Ascending aorta (tissue), 2 donors: ENCODE measurements around the gene ADPRS. TPM values are rescaled to one million over a fixed set of nuclear protein-coding genes. Genes with fewer than 3 reads are reported as not detected.

Experiments used
- DNase-seq, 2 donors: peaks; one replicate each; pipeline ENCODE4 v3.0.0-alpha.2; 2019; ENCODE audit warnings: low spot score in 2 of 2
- H3K27ac ChIP-seq, 2 donors: fragments of 200-600 bp; sonication (generic); one replicate each; pipeline ENCODE4 v1.5.1; 2016 to 2017; ENCODE audit warnings: mild to moderate bottlenecking in 1 of 2
- H3K27me3 ChIP-seq: fragments of 200-600 bp; sonication (generic); one replicate; pipeline ENCODE4 v1.5.1; 2017
- H3K36me3 ChIP-seq, 2 donors: fragments of 200-600 bp; sonication (generic); one replicate each; pipeline ENCODE4 v1.5.1; 2016
- H3K4me1 ChIP-seq, 2 donors: fragments of 200-600 bp; sonication (generic); one replicate each; pipeline ENCODE4 v1.5.1; 2016 to 2017; ENCODE audit warnings: mild to moderate bottlenecking in 1 of 2
- H3K4me3 ChIP-seq, 2 donors: fragments of 200-600 bp; sonication (generic); one replicate each; pipeline ENCODE4 v1.5.1; 2016 to 2017; ENCODE audit warnings: mild to moderate bottlenecking in 1 of 2
- H3K9me3 ChIP-seq, 2 donors: fragments of 200-600 bp; sonication (generic); one replicate each; pipeline ENCODE4 v1.5.1; 2016
- intact Hi-C: fragments of 100-400 bp; cut with DNase I; formaldehyde crosslinking; loops from one replicate; pipeline ENCODE4 v1.15.1; 2023
- total RNA-seq: library from RNA; depleted of rRNA; stranded (reverse); fragments of >200 nt; gene quantifications from one replicate; pipeline ENCODE4 v1.1.0, GENCODE V29; 2016
- TF ChIP-seq, protein P1 (sequence below), 3 experiments: fragments of 200-600 bp in 2 of 3; fragments of 450-650 bp in 1 of 3; sonication (generic) in 2 of 3; IDR thresholded peaks; one replicate each; pipeline ENCODE4 v1.5.1; 2016 to 2019; ENCODE audit warnings: antibody characterized with exemption in 3 of 3, mild to moderate bottlenecking in 1 of 3, moderate library complexity in 1 of 3

Gene ADPRS
- total RNA-seq, 1 donor from 2014 or later = 69.3 TPM

- Histone ChIP-seq H3K4me1 (peaks cover 23 to 55% of the 10 kb centered on the region in 2 donors), H3K27ac (peak overlapping the region; percentile 89 to 95), H3K27me3 (no peaks in the 10 kb centered on the region), H3K36me3 (no peaks in the 10 kb centered on the region), H3K9me3 (no peaks in the 10 kb centered on the region), H3K4me3 (no peak overlapping the region)
- intact Hi-C loops = no loop called here
- no peak for DNase-seq
- TF ChIP-seq, protein P1, sequence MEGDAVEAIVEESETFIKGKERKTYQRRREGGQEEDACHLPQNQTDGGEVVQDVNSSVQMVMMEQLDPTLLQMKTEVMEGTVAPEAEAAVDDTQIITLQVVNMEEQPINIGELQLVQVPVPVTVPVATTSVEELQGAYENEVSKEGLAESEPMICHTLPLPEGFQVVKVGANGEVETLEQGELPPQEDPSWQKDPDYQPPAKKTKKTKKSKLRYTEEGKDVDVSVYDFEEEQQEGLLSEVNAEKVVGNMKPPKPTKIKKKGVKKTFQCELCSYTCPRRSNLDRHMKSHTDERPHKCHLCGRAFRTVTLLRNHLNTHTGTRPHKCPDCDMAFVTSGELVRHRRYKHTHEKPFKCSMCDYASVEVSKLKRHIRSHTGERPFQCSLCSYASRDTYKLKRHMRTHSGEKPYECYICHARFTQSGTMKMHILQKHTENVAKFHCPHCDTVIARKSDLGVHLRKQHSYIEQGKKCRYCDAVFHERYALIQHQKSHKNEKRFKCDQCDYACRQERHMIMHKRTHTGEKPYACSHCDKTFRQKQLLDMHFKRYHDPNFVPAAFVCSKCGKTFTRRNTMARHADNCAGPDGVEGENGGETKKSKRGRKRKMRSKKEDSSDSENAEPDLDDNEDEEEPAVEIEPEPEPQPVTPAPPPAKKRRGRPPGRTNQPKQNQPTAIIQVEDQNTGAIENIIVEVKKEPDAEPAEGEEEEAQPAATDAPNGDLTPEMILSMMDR (IDR thresholded peaks at IDR 0.05) = no peak
These were observed 30.8 kb downstream of the ADPRS start for GRCh38 chr1:36119456-36119855.

DNA sequence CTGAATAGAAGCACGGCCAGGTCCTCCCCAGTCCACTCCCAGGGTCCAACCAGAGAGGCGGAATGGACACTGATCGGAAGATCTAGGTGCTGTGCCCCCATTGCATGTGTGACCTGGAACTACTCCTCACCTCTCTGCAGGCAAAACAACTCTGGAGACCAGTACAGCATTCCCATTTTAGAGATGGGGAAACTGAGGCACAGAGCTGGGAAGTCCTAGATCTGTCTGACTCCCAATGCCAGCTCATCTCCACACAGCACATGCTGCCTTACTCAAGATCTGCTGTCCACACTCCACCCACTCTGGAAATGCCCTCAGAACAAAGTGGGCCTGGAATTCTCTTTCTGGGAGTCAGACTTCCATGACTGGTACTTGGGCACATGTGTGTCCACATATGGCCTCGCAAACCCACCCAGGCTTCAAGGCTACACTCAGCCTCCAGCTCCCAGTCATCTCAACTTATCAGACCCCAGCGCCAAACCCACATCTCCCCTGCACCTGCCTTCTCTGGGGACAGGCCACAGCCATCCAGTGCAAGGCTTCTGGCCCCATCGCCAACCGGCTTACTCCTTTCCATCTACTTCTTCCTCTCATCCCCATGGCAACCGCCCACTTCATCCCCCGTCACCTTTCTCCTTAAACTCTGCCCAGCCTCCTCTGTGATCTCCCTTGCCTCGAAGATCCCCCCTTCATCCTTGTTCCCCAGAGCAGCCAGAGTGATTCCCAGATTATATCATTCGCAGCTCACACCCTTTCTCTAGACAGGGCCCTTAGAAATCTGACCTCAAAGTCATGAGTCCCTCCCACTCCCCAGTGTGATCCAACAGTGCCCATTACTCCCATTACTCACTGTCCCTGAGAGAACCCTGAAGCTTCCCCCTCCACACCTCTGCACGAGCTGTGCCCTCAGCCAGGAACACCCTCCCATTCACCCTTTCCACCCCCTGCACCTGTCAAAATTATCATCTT, 33.7 kb downstream of the ADPRS start:
- no peak for DNase-seq
- TF ChIP-seq, protein P1 (IDR thresholded peaks at IDR 0.05) = no peak
- H3K27ac ChIP-seq = peak overlapping the region in 1 of 2 donors; percentile 87
- intact Hi-C loops = no loop called here
- H3K27me3 ChIP-seq = no peaks in the 10 kb centered on the region
- peaks cover 9 to 37% of the 10 kb centered on the region in 2 donors for H3K4me1 ChIP-seq
- no peaks in the 10 kb centered on the region for H3K9me3 ChIP-seq
- H3K4me3 ChIP-seq = no peak overlapping the region
- no peaks in the 10 kb centered on the region for H3K36me3 ChIP-seq

GRCh38 chr1:36123356-36123755, 34.7 kb downstream of the ADPRS start:
- peak overlapping the region in 1 of 2 donors; percentile 87 for H3K27ac ChIP-seq
- intact Hi-C loops = no loop called here

DNA sequence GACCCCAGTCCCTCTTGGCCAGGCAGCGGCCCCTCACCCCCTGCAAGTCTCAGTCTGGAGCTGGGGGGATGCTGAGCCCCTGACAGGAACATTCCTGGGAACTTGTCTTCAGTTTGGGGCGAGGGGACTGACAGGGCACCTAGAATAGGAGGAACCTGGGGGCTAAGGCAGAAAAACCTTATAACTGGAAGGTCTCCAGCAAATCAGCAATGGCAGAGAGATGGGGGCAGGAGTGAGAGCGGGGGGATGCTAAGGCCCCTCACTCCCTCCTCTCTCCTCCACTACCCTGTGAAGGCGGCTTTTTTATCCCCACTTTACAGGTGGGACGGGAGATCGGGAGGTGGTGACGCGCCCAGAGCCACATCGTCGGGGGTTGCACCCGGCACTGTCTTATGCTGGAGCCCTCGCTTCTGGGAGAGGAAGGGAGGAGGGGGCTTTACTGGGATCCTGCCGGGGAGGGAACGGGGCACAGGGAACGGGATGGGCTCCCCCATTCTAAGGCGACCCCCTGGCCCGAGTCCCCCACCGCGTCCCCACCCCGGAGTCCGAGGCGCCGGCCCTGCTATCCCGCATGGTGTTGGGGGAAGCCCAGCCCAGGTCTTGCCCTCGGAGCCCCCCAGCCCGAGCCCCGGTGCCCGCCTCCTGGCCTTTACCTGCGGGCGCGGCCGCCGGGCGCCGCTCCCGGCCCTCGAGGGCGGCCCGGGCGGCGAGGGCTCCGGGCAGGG, 35.9 kb downstream of the ADPRS start:
- H3K4me3 ChIP-seq = peak overlapping the region; percentile 70 to 88
- TF ChIP-seq, protein P1 (IDR thresholded peaks at IDR 0.05) = no peak
- intact Hi-C loops = no loop called here
- H3K27ac ChIP-seq = peak overlapping the region; percentile 80 to 87
- H3K36me3 ChIP-seq = no peaks in the 10 kb centered on the region
- H3K4me1 ChIP-seq = peaks cover 4 to 16% of the 10 kb centered on the region in 2 donors
- DNase-seq = no peak
- no peaks in the 10 kb centered on the region for H3K9me3 ChIP-seq
- H3K27me3 ChIP-seq = no peaks in the 10 kb centered on the region

More at GRCh38 chr1:36123356-36123755, 34.7 kb downstream of the ADPRS start:
- TF ChIP-seq, protein P1 (IDR thresholded peaks at IDR 0.05) = no peak
- Histone ChIP-seq H3K4me3 (no peak overlapping the region), H3K27me3 (no peaks in the 10 kb centered on the region), H3K4me1 (peaks cover 9 to 28% of the 10 kb centered on the region in 2 donors), H3K36me3 (no peaks in the 10 kb centered on the region), H3K9me3 (no peaks in the 10 kb centered on the region)
- no peak for DNase-seq

GRCh38 chr1:36125129-36125991, 36.7 kb downstream of the ADPRS start, which contains the start of gene COL8A2:
Gene COL8A2 (minus strand): TSS chr1:36125222. CDS start chr1:36100242, 24,980 bp downstream.
- Histone ChIP-seq H3K9me3 (no peaks in the 10 kb centered on the region), H3K4me3 (peak within 1 kb of the TSS; percentile 70 to 88), H3K4me1 (peaks cover 4 to 11% of the 10 kb centered on the region in 2 donors), H3K36me3 (no peaks in the 10 kb centered on the region), H3K27me3 (no peaks in the 10 kb centered on the region), H3K27ac (peak within 1 kb of the TSS; percentile 81 to 87)
- intact Hi-C loops = no loop called here
- peak in 1 of 2 donors; percentile 81 for DNase-seq
- TF ChIP-seq, protein P1 (IDR thresholded peaks at IDR 0.05) = no peak
